ENCODE data around the gene WDR5B.
A peak's percentile ranks its signal among the peaks of the same experiment; 100 is the strongest.
"Not testable (repeated sequence)": the region's sequence is repeated elsewhere in the genome, so short reads cannot be mapped to it uniquely, and the experiment has no call there.

Gene WDR5B

DNA sequence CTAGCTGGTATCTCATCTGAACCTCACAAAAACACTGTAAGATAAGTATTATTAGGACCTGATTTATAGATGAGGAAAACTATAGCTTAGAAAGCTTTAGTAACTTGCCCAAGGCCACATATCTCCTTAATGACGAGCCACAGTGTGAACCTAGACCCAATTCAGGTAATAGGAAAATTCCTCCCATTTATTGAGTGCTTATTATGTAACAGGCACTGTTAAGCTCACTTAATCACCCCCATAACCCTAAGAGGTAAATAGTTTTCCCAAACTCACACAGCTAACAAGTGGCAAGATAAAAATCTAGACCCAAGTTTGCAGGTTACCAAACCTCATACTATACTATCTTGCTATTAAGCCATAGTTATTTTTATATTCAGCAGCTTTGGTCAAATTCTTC is 7.9 kb downstream of the WDR5B start:
- no peak for DNase-seq

DNA sequence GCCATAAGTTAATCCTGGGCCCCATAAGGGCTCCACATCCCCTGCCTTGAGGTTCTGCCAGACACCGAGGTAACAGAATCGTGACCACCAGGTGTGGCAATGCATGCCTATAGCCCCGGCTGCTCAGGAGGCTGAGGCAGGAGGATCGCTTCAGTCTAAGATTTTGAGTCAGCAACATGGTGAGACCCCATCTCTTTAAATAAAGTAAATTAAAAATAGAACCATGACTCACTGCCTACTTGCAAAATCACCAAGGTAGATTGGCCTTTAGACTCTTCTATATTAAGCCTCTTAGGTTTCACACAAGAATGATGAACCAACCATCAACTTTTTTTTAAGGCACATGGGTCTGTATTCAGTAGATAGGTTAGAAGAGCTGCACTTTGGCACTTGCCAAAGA is 9.7 kb downstream of the WDR5B start:
- no peak for DNase-seq

- DNase-seq = no peak
Observed at GRCh38 chr3:122405015-122405414, 10.8 kb downstream of the WDR5B start.

GRCh38 chr3:122403489-122403888 is 12.4 kb downstream of the WDR5B start:
- no peak for DNase-seq

DNA sequence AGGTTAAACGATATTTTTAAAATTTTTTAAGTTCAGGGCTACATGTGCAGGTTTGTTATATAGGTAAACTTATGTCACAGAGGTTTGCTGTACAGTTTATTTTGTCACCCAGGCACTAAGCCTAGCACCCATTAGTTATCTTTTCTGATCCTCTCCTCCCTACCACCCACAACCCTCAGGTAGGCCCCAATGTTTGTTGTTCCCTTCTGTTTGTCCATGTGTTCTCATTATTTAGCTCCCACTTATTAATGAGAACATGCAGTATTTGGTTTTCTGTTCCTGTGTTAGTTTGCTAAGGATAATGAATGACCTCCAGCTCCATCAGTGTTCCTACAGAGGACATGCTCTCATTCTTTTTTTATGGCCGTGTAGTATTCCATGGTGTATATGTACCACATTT is 16.9 kb downstream of the WDR5B start:
- DNase-seq = no peak

DNA sequence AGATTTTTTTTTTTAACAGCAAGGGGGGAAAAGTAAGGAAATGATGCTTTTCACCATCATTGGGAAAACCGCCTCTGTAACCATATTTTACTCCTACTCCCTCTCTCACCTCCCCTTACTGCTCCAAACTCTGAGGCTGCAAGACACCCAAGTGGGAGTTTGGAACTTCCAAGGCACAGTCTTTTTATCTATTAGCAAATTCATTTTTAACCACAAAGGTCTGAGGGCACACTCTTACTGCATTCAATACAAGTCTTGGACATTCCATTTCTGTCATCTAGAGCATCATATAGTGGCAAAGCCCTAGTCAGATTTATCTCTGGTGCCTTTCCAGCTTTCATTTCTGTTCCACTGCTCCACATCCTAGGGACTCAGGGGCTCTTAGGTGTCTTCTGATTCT is 18.7 kb downstream of the WDR5B start:
- DNase-seq = no peak

DNA sequence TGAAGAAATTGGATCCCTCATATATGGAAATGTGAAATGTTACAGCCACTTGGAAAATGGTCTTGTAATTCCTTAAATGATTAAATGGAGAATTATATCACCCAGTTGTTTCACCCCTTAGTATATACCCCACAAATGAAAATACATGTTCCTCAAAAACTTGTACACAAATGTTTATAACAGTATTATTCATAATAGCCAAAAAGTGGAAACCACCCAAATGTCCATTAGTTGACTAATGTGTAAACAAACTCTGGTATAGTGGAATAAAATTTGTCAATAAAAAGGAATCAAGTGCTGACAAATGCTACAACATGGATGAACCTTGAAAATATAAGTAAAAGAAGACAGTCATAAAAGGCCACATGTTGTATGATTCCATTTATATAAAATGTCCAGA is 19.4 kb downstream of the WDR5B start:
- no peak for DNase-seq

DNA sequence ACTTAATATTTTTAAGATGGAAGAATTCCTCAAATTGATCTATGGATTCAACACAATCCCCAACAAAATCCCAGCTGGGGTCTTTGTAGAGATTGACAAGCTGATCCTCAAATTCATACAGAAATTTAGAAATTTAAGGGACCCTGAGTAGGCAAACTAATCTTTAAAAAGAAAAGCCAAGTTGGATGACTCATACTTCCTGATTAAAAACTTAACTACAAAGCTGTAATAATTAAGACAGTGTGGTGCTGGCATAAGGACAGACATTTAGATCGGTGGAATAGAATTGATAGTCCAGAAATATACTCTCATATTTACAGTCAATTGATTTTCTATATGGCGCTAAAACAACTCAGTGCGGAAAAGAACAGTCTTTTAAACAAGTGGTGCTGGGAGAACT is 20.3 kb downstream of the WDR5B start:
- DNase-seq = no peak

DNA sequence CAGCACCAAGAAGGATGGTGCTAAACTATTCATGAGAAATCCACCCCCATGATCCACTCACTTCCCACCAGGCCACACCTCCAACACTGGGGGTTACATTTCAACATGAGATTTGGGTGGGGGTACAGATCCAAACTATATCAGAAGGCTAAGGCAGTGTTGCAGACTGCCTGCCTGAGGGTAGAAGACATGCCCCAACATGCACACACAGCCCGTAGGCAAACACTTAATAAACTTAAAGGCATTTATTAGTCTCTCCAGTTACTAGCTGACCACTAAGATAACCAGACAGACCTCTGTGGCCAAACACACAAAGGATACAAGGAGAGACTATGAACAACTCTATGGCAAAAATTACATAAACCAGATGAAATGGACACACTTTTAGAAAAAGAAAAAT is 21.7 kb downstream of the WDR5B start:
- DNase-seq = no peak

DNA sequence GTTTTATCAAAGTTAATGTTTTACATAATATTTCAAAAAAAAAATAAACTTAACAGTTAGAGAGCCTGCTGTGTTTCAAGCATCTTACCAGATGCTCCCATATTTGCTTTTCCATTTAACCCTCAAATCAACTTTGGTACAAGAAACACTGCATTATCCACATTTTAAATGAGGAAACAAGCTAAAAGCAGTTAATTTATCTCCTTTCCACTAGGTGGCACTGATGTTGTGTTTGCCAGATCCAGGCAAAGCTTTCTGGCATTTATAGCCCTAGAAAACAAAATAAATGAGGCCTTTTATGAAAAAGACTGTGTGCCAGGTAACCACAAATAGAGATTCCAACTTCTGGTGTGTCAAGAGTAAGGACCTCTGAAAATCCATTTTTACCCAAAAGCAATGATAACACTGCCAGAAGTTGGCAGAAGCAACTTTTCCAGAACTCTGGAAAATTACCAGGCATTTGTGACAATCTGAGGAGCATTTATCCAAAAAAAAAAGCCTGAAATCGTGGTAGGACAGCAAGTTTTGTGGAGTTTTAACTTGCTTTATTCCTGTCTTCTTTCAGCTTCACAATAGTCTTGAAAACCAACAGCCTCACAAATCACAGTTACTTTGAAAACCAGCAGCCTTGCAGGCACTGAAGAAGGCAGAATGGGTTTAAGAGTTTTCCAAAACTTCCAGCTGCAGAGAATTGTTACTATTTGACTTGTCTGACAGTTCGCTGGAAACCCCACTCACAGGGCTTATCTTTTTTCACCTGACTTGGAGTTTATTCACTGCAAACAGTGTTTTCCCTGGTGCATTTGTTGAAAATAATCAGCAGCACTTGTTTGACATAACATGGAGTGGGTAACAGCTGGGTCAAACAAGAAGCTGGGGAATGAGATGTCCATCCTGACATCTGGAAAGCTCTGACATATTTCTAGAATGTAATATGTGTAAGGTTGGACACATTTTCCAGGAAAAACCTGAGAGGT is 22.7 kb downstream of the WDR5B start:
- DNase-seq = peak; percentile 16 to 68

GRCh38 chr3:122391681-122392446 is 24.0 kb downstream of the WDR5B start:
- no peak for DNase-seq

- no peak for DNase-seq
Observed at GRCh38 chr3:122390665-122391064, 25.2 kb downstream of the WDR5B start.

DNA sequence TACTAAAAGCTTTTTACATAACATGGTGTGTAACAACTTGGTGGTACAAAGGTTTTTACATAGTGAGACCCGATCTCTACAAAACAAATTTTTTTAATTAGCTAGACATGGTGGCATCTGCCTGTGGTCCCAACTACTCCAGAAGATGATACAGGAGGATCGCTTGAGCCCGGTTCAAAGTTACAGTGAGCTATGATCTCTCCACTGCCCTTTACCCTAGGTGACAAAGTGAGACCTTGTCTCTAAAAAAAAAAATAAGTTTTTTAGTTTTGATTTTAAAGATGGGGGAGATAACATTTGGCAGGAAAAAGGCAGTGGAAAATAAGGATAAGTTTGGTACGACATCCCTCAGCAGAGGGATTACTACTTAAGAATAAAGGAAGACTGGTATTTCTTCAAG is 26.0 kb downstream of the WDR5B start:
- DNase-seq = no peak

- DNase-seq = no peak
Observed at GRCh38 chr3:122389197-122389596, 26.7 kb downstream of the WDR5B start.

GRCh38 chr3:122387709-122388108 is 28.2 kb downstream of the WDR5B start:
- no peak for DNase-seq

GRCh38 chr3:122383771-122384697 is 31.8 kb downstream of the WDR5B start, which contains the start of gene FAM162A:
FAM162A (plus strand) TSS chr3:122384182; CDS start chr3:122384266, 84 bp downstream.
- DNase-seq = peak; percentile 91 to 94

DNA sequence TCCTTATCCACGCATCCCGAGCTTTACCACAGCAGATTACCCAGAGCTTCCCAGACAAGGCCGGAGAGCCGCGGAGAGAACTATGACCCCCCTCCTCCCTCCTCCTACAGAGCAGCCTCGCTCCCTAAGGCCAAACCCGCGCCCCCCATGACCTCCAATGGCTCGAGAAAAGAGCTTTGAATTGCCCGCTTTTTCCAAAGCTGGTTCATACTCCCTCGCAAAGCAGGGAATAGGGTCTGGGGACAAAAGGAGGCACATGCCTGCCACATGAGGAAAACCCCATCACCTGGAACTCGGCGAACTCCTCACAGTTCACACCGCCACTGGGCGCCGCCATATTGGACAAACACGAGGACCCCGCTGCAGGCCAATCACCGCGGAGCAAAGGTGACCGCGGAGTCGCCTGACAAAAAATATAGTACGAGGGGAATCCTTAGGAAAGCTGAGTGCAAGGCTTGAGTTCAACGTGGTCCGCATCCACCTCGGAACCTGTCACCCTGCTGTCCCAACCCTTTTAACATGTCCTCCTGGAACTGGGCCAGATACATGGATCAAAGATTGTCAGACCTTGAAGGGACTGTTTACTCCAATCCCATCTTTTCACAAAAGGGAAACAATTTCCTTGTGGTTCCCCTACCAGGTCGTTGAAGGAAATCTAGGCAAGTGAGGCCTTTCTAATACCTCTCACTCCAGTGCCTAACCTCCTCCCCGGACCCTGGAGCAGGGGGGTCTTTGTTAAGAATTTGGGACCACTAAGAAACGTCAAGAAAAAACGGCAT is 32.8 kb downstream of the WDR5B start, which contains the start of gene MIX23:
TSS of gene MIX23 (minus strand) at position 344 of the 779 bp plus-strand sequence. CDS start at position 337, 7 bp downstream.
- DNase-seq = peak; percentile 77 to 87

DNA sequence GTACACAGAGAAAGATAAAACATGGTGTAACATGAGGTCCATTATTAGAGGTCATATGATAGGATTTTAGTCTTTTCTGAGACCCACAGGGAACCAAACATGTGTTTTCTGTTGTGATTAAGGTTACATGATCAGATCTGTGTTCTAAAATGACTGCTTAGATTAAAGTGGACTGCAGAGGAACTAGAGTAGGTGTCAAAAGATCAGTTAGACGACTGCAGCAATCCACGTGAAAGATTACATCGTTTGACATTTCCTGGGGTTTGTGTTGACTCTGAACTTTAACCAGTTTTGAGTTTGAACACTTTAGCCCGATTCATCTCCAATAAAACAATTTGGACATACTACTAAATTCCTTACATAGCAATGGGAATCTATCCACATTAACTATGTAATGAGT is 37.9 kb downstream of the WDR5B start:
- DNase-seq = no peak

GRCh38 chr3:122374034-122374433 is 41.8 kb downstream of the WDR5B start:
- no peak for DNase-seq

- no peak for DNase-seq
Observed at GRCh38 chr3:122366379-122366749, 49.5 kb downstream of the WDR5B start.

DNA sequence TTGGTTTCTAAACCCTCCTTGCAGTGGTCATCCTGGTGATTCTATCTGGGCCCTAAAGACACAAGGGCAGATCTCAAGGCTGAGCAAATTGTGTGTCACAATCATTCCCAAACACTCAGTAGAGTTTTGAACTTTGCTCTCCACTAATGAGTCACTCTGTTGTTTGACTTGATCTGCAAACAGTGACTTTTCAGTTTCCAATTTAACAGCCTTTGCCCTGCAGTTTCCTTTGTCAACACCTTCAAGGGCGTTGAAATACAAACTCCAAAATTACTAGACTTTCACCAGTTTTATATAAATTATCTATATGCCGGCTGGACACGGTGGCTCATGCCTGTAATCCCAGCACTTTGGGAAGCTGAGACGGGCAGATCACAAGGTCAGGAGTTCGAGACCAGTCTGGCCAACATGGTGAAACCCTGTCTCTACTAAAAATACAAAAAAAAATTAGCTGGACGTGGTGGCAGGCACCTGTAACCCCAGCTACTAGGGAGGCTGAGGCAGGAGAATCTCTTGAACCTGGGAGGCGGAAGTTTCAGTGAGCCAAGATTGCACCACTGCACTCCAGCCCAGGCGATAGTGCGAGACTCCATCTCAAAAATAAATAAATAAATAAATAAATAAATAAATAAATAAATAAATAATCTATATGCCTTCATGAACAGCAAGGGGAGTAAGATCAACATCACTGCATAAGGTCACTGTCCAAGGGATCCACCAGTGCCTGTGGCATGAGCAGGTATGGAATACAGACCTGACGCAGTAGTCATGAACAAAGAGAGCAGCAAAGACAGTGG is 50.1 kb downstream of the WDR5B start:
- not testable (repeated sequence) for DNase-seq
